ENCODE measurements around the gene PDPN. TPM values are rescaled to one million over a fixed set of nuclear protein-coding genes. Genes with fewer than 3 reads are reported as not detected.

Gene PDPN, protein sequence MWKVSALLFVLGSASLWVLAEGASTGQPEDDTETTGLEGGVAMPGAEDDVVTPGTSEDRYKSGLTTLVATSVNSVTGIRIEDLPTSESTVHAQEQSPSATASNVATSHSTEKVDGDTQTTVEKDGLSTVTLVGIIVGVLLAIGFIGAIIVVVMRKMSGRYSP
- total RNA-seq = 10 to 100 TPM; 17.3 to 28.9 TPM

DNA sequence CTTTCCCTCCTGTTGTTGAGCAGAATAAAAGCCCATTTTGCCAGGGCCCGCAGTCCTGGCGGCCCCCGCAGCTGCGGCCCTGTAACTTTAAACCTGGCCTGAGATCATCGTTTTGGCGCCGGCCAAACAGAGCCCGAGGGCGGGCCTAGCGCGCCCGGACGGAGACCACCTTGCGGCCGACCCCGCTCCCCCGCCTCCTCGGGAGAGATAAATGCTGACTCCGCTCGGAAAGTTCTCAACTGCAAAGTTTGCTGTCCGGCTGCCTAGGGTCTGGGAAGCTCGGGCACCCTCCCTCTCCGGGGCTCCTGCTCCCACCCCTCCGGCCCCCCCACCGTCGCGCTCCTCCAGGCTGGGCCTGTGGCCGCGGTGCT, at the start of gene PDPN:
PDPN (plus strand) TSS at position 238 of the 371 bp plus-strand sequence. CDS start 202 bp downstream, outside the sequence.
- H3K9me3 ChIP-seq = no peaks in the 10 kb centered on the region

DNA sequence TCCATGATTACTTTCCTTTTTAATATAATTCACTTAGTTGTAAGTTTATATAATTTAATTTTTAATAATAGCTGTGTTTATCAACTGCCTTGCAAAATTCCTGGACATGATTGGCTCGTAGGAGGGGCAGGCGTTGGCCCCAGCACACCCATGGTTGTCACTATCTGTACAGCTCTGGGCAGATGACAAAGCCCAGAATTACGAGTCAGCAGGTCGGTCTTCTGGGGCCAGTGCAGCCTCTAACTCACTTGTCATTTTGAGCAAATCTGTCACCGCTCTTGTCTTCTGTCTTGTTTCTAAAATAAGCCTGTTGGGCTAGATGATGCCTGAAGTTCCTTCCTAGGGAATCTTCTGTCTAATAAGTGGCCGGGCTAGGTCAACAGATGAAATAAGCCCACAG, 48.4 kb upstream of the PDPN start:
- no peak for DNase-seq (ENCODE audit: low spot score)
- no peak overlapping the region for H3K4me3 ChIP-seq
- H3K4me1 ChIP-seq = no peaks in the 10 kb centered on the region
- H3K27ac ChIP-seq = peak overlapping the region; percentile 74 to 78
- TF ChIP-seq, protein P1, sequence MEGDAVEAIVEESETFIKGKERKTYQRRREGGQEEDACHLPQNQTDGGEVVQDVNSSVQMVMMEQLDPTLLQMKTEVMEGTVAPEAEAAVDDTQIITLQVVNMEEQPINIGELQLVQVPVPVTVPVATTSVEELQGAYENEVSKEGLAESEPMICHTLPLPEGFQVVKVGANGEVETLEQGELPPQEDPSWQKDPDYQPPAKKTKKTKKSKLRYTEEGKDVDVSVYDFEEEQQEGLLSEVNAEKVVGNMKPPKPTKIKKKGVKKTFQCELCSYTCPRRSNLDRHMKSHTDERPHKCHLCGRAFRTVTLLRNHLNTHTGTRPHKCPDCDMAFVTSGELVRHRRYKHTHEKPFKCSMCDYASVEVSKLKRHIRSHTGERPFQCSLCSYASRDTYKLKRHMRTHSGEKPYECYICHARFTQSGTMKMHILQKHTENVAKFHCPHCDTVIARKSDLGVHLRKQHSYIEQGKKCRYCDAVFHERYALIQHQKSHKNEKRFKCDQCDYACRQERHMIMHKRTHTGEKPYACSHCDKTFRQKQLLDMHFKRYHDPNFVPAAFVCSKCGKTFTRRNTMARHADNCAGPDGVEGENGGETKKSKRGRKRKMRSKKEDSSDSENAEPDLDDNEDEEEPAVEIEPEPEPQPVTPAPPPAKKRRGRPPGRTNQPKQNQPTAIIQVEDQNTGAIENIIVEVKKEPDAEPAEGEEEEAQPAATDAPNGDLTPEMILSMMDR (IDR thresholded peaks at IDR 0.05) = no peak
- no peaks in the 10 kb centered on the region for H3K36me3 ChIP-seq
- no peaks in the 10 kb centered on the region for H3K27me3 ChIP-seq
- H3K9me3 ChIP-seq = no peaks in the 10 kb centered on the region

More for the DNA sequence above, at the start of gene PDPN:
- no peaks in the 10 kb centered on the region for H3K27me3 ChIP-seq
- peak within 1 kb of the TSS; percentile 80 to 85 for H3K27ac ChIP-seq
- no peak for DNase-seq (ENCODE audit: low spot score)
- H3K4me1 ChIP-seq = peaks cover 0 to 12% of the 10 kb centered on the region in 2 donors
- no peaks in the 10 kb centered on the region for H3K36me3 ChIP-seq
- peak within 1 kb of the TSS; percentile 56 to 60 for H3K4me3 ChIP-seq
- TF ChIP-seq, protein P1 (IDR thresholded peaks at IDR 0.05) = no peak

DNA sequence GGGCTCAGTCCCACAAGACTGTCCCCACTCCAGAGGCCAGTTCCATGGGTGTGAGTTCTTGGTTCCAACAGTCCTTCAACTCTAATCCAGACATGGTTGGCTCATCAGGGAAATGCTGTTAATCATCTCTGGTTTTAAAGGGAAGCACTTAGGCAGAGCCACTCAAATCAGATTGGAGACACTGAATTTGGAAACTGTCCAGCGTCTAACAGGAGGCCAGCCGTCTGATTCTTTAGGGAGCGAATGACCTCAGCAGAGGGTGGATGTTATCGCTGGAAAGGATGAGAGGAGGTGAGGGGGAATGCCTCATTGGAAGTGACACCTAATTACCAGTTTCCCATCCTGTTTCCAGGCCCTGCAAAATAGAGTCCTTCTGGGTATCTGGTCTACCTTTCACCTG, 47.1 kb upstream of the PDPN start:
- no peaks in the 10 kb centered on the region for H3K9me3 ChIP-seq
- DNase-seq (ENCODE audit: low spot score) = no peak
- no peak overlapping the region for H3K4me3 ChIP-seq
- H3K27me3 ChIP-seq = no peaks in the 10 kb centered on the region
- H3K27ac ChIP-seq = peak overlapping the region; percentile 74 to 78
- TF ChIP-seq, protein P1 (IDR thresholded peaks at IDR 0.05) = no peak
- no peaks in the 10 kb centered on the region for H3K36me3 ChIP-seq
- H3K4me1 ChIP-seq = no peaks in the 10 kb centered on the region

DNA sequence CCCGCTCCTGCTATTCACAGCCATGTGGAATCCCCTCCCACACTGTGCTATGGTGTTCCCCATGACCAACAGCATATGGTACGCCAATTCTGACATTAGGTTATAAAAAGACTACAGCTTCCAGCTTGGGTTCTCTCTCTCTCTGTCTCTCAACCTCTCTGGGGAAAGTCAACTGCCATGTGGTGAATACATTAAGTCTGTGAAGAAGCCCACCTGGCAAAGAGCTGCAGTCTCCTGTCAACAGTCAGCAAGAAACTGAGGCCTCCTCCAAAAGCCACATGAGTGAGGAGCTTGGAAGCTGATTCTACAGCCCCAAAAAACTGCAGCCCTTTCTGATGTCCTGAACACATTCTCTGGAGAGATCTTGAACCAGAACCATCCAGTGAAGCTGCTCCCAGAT, 44.8 kb upstream of the PDPN start:
- DNase-seq (ENCODE audit: low spot score) = no peak
- TF ChIP-seq, protein P1 (IDR thresholded peaks at IDR 0.05) = no peak
- Histone ChIP-seq H3K9me3 (no peaks in the 10 kb centered on the region), H3K4me1 (peaks cover 0 to 6% of the 10 kb centered on the region in 2 donors), H3K27ac (no peak overlapping the region), H3K4me3 (no peak overlapping the region), H3K36me3 (no peaks in the 10 kb centered on the region), H3K27me3 (no peaks in the 10 kb centered on the region)

DNA sequence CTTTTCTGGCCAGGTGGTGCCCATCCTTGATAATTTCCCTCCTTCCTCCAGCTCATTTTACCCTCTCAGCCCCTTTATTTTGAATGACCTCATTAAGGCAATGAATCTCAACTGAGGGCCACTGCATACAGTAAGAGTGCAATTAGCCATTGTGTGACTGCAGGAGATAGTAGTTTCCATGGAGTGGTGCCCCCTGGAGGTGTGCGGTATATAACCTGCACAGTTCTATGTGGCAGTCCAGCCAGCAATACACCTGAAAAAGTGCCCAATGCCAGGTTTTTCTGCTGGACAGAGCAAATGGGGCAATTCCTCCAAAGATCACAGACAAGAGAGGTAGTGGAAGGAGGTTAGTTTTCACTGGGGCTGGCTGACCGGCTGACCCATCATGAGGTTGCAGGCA, 43.9 kb upstream of the PDPN start:
- Histone ChIP-seq H3K4me1 (peaks cover 0 to 12% of the 10 kb centered on the region in 2 donors), H3K27ac (peak overlapping the region; percentile 63 to 77), H3K4me3 (no peak overlapping the region), H3K27me3 (no peaks in the 10 kb centered on the region), H3K36me3 (no peaks in the 10 kb centered on the region), H3K9me3 (no peaks in the 10 kb centered on the region)
- TF ChIP-seq, protein P1 (IDR thresholded peaks at IDR 0.05) = no peak
- DNase-seq (ENCODE audit: low spot score) = no peak

DNA sequence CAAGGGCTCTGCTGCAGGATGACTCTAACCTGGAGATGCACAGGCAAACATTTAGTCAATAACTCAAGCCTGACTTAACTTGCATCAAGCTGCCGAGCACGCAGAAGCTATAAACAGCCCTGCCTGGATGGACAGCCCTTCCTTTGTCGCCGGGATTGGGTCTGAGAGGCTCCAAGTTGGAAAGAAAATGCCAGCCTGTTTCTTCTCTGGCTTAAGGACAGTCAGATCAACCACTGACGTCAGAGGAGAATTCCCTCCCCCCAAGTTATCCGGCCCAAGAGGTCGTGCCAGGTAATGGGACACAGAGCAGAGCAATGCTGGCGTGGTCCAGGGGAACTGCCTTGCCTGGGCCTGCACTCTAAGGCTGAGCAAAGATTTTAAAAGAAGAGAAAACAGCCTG, 42.8 kb upstream of the PDPN start:
- DNase-seq (ENCODE audit: low spot score) = no peak
- H3K4me1 ChIP-seq = peaks cover 0 to 12% of the 10 kb centered on the region in 2 donors
- TF ChIP-seq, protein P1 (IDR thresholded peaks at IDR 0.05) = no peak
- no peak overlapping the region for H3K4me3 ChIP-seq
- peak overlapping the region; percentile 63 to 77 for H3K27ac ChIP-seq
- H3K36me3 ChIP-seq = no peaks in the 10 kb centered on the region
- H3K27me3 ChIP-seq = no peaks in the 10 kb centered on the region
- H3K9me3 ChIP-seq = no peaks in the 10 kb centered on the region

Data from right atrium auricular region (tissue), 2 donors.